ENCODE results near the gene ABCD3. TPM values are rescaled to one million over a fixed set of nuclear protein-coding genes. Genes with fewer than 3 reads are reported as not detected.
"Not testable (repeated sequence)": the region's sequence is repeated elsewhere in the genome, so short reads cannot be mapped to it uniquely, and the experiment has no call there.

ABCD3 gene
- 25.7 and 28.2 TPM in 2 replicates for total RNA-seq

- Mint-ChIP-seq H3K9me3 (no peaks in the 10 kb centered on the region), H3K4me3 (peak within 1 kb of the TSS; percentile 89), H3K27ac (peak within 1 kb of the TSS; percentile 68), H3K36me3 (ENCODE audit: low read depth) (no peaks in the 10 kb centered on the region), H3K27me3 (ENCODE audit: insufficient read depth) (peaks cover 15% of the 10 kb centered on the region), H3K4me1 (ENCODE audit: low read depth) (peaks cover 31% of the 10 kb centered on the region)
- peak; percentile 96 for DNase-seq (ENCODE audit: low spot score)
- intact Hi-C loops (cut with micrococcal nuclease) = loop anchor here (1.0 to 10.0 kb wide), 7 partner anchors 34 to 654 kb away; partner anchors contain the start of gene ALG14
Observed at GRCh38 chr1:94417978-94418663, at the start of gene ABCD3. Gene ABCD3 (plus strand): TSS chr1:94418389. CDS start chr1:94418479, 90 bp downstream.

GRCh38 chr1:94372771-94373170 lies 45.4 kb upstream of the ABCD3 start:
- intact Hi-C loops (cut with micrococcal nuclease); H3K4me1 Mint-ChIP-seq (ENCODE audit: low read depth); DNase-seq (ENCODE audit: low spot score); H3K9me3 Mint-ChIP-seq; H3K4me3 Mint-ChIP-seq; H3K36me3 Mint-ChIP-seq (ENCODE audit: low read depth); H3K27ac Mint-ChIP-seq: not testable (repeated sequence)
- peaks cover 12% of the 10 kb centered on the region for H3K27me3 Mint-ChIP-seq (ENCODE audit: insufficient read depth)

GRCh38 chr1:94373311-94373710 lies 44.9 kb upstream of the ABCD3 start:
- H3K27ac Mint-ChIP-seq; H3K4me3 Mint-ChIP-seq; H3K27me3 Mint-ChIP-seq (ENCODE audit: insufficient read depth); H3K9me3 Mint-ChIP-seq; H3K4me1 Mint-ChIP-seq (ENCODE audit: low read depth); DNase-seq (ENCODE audit: low spot score); intact Hi-C loops (cut with micrococcal nuclease); H3K36me3 Mint-ChIP-seq (ENCODE audit: low read depth): not testable (repeated sequence)

GRCh38 chr1:94375666-94376065 lies 42.5 kb upstream of the ABCD3 start:
- H3K4me1 Mint-ChIP-seq (ENCODE audit: low read depth); intact Hi-C loops (cut with micrococcal nuclease); H3K27me3 Mint-ChIP-seq (ENCODE audit: insufficient read depth); DNase-seq (ENCODE audit: low spot score); H3K27ac Mint-ChIP-seq; H3K4me3 Mint-ChIP-seq; H3K36me3 Mint-ChIP-seq (ENCODE audit: low read depth); H3K9me3 Mint-ChIP-seq: not testable (repeated sequence)

GRCh38 chr1:94378493-94378892 lies 39.7 kb upstream of the ABCD3 start:
- H3K36me3 Mint-ChIP-seq (ENCODE audit: low read depth); H3K27ac Mint-ChIP-seq; DNase-seq (ENCODE audit: low spot score); H3K9me3 Mint-ChIP-seq; H3K4me1 Mint-ChIP-seq (ENCODE audit: low read depth); H3K27me3 Mint-ChIP-seq (ENCODE audit: insufficient read depth); H3K4me3 Mint-ChIP-seq; intact Hi-C loops (cut with micrococcal nuclease): not testable (repeated sequence)

GRCh38 chr1:94379615-94380014 lies 38.6 kb upstream of the ABCD3 start:
- no peak for DNase-seq (ENCODE audit: low spot score)
- Mint-ChIP-seq H3K27ac (no peak overlapping the region), H3K36me3 (ENCODE audit: low read depth) (no peaks in the 10 kb centered on the region), H3K27me3 (ENCODE audit: insufficient read depth) (no peaks in the 10 kb centered on the region), H3K9me3 (no peaks in the 10 kb centered on the region), H3K4me3 (no peak overlapping the region), H3K4me1 (ENCODE audit: low read depth) (peaks cover 13% of the 10 kb centered on the region)
- intact Hi-C loops (cut with micrococcal nuclease) = loop anchor here (10.0 kb wide), 1 partner anchor 475 kb away; the partner anchor contains the start of gene GCLM

- peaks cover 25% of the 10 kb centered on the region for H3K4me1 Mint-ChIP-seq (ENCODE audit: low read depth)
- no peak for DNase-seq (ENCODE audit: low spot score)
- intact Hi-C loops (cut with micrococcal nuclease) = loop anchor here (10.0 kb wide), 1 partner anchor 477 kb away; the partner anchor contains the start of gene GCLM
- no peaks in the 10 kb centered on the region for H3K27me3 Mint-ChIP-seq (ENCODE audit: insufficient read depth)
- no peak overlapping the region for H3K4me3 Mint-ChIP-seq
- H3K36me3 Mint-ChIP-seq (ENCODE audit: low read depth) = no peaks in the 10 kb centered on the region
- H3K9me3 Mint-ChIP-seq = no peaks in the 10 kb centered on the region
- H3K27ac Mint-ChIP-seq = no peak overlapping the region
Observed at GRCh38 chr1:94382201-94382600, 36.0 kb upstream of the ABCD3 start.

- H3K27ac Mint-ChIP-seq = peak overlapping the region; percentile 59
- intact Hi-C loops (cut with micrococcal nuclease) = loop anchor here (1.0 to 10.0 kb wide), 2 partner anchors 34 to 479 kb away; partner anchors contain the start of genes ABCD3 and GCLM
- peaks cover 2% of the 10 kb centered on the region for H3K27me3 Mint-ChIP-seq (ENCODE audit: insufficient read depth)
- no peaks in the 10 kb centered on the region for H3K36me3 Mint-ChIP-seq (ENCODE audit: low read depth)
- peaks cover 25% of the 10 kb centered on the region for H3K4me1 Mint-ChIP-seq (ENCODE audit: low read depth)
- H3K4me3 Mint-ChIP-seq = peak overlapping the region; percentile 17
- peaks cover 5% of the 10 kb centered on the region for H3K9me3 Mint-ChIP-seq
- DNase-seq (ENCODE audit: low spot score) = no peak
Observed at GRCh38 chr1:94383966-94384408, 34.2 kb upstream of the ABCD3 start.

- H3K9me3 Mint-ChIP-seq = peaks cover 7% of the 10 kb centered on the region
- peak overlapping the region; percentile 60 for H3K27ac Mint-ChIP-seq
- H3K36me3 Mint-ChIP-seq (ENCODE audit: low read depth) = no peaks in the 10 kb centered on the region
- DNase-seq (ENCODE audit: low spot score) = no peak
- H3K27me3 Mint-ChIP-seq (ENCODE audit: insufficient read depth) = peaks cover 2% of the 10 kb centered on the region
- intact Hi-C loops (cut with micrococcal nuclease) = loop anchor here (1.0 to 10.0 kb wide), 2 partner anchors 34 to 480 kb away; partner anchors contain the start of genes ABCD3 and GCLM
- H3K4me3 Mint-ChIP-seq = peak overlapping the region; percentile 46
- H3K4me1 Mint-ChIP-seq (ENCODE audit: low read depth) = peaks cover 25% of the 10 kb centered on the region
Observed at GRCh38 chr1:94384485-94385265, 33.5 kb upstream of the ABCD3 start.

- peaks cover 25% of the 10 kb centered on the region for H3K4me1 Mint-ChIP-seq (ENCODE audit: low read depth)
Observed at GRCh38 chr1:94385308-94385929, 32.8 kb upstream of the ABCD3 start.

GRCh38 chr1:94389298-94389697 lies 28.9 kb upstream of the ABCD3 start:
- H3K36me3 Mint-ChIP-seq (ENCODE audit: low read depth) = no peaks in the 10 kb centered on the region
- intact Hi-C loops (cut with micrococcal nuclease) = loop anchor here (10.0 kb wide), 1 partner anchor 484 kb away; the partner anchor contains the start of gene GCLM

More at GRCh38 chr1:94385308-94385929, 32.8 kb upstream of the ABCD3 start:
- intact Hi-C loops (cut with micrococcal nuclease) = loop anchor here (10.0 kb wide), 1 partner anchor 481 kb away; the partner anchor contains the start of gene GCLM
- Mint-ChIP-seq H3K9me3 (peaks cover 10% of the 10 kb centered on the region), H3K36me3 (ENCODE audit: low read depth) (no peaks in the 10 kb centered on the region), H3K27me3 (ENCODE audit: insufficient read depth) (peaks cover 2% of the 10 kb centered on the region), H3K27ac (no peak overlapping the region), H3K4me3 (no peak overlapping the region)
- no peak for DNase-seq (ENCODE audit: low spot score)

GRCh38 chr1:94394247-94394646 lies 23.9 kb upstream of the ABCD3 start:
- no peak overlapping the region for H3K27ac Mint-ChIP-seq
- no peak overlapping the region for H3K4me3 Mint-ChIP-seq
- H3K4me1 Mint-ChIP-seq (ENCODE audit: low read depth) = no peaks in the 10 kb centered on the region
- peaks cover 5% of the 10 kb centered on the region for H3K9me3 Mint-ChIP-seq
- H3K36me3 Mint-ChIP-seq (ENCODE audit: low read depth) = no peaks in the 10 kb centered on the region
- peaks cover 11% of the 10 kb centered on the region for H3K27me3 Mint-ChIP-seq (ENCODE audit: insufficient read depth)
- intact Hi-C loops (cut with micrococcal nuclease) = no loop called here
- no peak for DNase-seq (ENCODE audit: low spot score)

More at GRCh38 chr1:94389298-94389697, 28.9 kb upstream of the ABCD3 start:
- Mint-ChIP-seq H3K27ac (no peak overlapping the region), H3K4me3 (no peak overlapping the region), H3K9me3 (peaks cover 10% of the 10 kb centered on the region), H3K4me1 (ENCODE audit: low read depth) (peaks cover 15% of the 10 kb centered on the region), H3K27me3 (ENCODE audit: insufficient read depth) (peaks cover 9% of the 10 kb centered on the region)
- DNase-seq (ENCODE audit: low spot score) = no peak
